GM12801 (cell line): ENCODE data around the gene ADAMTS14.

ENCODE experiments used
- TF ChIP-seq, protein P1 (sequence below): IDR thresholded peaks from one replicate; pipeline ENCODE4 v1.5.1; 2011; ENCODE audit warnings: control low read depth; ENCODE audit not compliant: insufficient read length; ENCODE audit errors: extremely low read depth

Gene ADAMTS14

DNA sequence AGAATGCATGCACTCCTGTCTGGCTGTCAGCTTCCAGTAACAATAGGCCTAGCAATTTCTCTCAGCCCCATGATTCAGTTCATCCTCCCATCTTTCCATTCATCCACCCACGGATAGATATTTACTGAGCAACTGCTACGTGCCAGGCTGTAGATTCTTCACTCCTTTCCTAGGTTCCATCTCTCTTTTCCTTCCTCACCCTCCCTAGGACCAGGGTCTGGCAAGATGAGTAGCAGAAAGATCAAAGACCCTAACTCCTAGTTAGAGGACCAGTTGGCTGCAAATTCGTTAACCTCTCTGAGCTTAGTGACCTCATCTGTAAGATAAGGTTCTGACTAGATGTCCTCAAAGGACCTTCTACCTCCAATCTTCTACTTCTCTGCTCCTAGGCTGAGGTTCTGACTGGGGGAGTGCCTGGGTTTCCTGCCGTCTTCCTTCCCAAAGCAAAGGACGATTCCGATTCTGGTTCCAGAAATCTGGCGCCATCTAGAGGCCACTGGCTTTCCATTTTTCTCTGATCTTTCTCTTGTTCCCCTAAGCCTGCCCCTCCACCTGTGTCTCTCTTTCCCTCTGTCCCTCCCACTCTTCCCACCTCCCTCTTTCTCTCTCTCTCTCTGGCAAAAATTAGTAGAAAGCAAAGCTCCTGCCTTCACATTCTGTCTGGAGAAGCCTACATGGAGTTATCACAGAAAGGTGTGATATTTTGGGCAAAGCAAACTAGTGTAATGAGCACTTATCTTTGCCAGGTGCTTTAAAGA is 86.6 kb downstream of the ADAMTS14 start:
- TF ChIP-seq, protein P1, sequence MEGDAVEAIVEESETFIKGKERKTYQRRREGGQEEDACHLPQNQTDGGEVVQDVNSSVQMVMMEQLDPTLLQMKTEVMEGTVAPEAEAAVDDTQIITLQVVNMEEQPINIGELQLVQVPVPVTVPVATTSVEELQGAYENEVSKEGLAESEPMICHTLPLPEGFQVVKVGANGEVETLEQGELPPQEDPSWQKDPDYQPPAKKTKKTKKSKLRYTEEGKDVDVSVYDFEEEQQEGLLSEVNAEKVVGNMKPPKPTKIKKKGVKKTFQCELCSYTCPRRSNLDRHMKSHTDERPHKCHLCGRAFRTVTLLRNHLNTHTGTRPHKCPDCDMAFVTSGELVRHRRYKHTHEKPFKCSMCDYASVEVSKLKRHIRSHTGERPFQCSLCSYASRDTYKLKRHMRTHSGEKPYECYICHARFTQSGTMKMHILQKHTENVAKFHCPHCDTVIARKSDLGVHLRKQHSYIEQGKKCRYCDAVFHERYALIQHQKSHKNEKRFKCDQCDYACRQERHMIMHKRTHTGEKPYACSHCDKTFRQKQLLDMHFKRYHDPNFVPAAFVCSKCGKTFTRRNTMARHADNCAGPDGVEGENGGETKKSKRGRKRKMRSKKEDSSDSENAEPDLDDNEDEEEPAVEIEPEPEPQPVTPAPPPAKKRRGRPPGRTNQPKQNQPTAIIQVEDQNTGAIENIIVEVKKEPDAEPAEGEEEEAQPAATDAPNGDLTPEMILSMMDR: no peak

DNA sequence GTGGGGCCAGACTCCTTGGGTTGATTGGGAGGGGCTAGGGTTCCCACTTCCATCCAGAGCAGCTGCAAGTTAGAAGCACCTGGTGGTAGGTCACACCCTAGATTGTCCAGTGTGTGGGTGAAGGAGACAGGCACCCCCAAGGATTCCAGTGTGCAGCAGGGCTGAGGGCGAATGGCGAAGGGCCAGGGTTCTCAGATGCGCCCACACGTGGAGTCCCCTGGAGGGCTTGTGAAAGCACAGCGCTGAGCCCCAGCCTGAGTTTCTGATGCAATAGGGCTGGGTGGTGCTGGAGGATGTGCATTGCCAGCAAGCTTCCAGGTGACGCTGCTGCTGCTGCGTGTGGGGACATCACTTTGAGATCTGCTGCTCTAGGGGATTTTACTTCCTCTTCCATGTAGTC is 87.5 kb downstream of the ADAMTS14 start:
- TF ChIP-seq, protein P1: no peak

DNA sequence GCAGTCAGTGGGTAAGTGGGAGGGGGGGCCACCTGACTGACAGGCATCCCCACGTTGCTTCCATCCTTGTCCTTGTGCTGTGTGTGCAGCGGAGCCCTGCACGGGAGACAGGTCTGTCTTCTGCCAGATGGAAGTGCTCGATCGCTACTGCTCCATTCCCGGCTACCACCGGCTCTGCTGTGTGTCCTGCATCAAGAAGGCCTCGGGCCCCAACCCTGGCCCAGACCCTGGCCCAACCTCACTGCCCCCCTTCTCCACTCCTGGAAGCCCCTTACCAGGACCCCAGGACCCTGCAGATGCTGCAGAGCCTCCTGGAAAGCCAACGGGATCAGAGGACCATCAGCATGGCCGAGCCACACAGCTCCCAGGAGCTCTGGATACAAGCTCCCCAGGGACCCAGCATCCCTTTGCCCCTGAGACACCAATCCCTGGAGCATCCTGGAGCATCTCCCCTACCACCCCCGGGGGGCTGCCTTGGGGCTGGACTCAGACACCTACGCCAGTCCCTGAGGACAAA is 88.0 kb downstream of the ADAMTS14 start:
- TF ChIP-seq, protein P1: no peak

DNA sequence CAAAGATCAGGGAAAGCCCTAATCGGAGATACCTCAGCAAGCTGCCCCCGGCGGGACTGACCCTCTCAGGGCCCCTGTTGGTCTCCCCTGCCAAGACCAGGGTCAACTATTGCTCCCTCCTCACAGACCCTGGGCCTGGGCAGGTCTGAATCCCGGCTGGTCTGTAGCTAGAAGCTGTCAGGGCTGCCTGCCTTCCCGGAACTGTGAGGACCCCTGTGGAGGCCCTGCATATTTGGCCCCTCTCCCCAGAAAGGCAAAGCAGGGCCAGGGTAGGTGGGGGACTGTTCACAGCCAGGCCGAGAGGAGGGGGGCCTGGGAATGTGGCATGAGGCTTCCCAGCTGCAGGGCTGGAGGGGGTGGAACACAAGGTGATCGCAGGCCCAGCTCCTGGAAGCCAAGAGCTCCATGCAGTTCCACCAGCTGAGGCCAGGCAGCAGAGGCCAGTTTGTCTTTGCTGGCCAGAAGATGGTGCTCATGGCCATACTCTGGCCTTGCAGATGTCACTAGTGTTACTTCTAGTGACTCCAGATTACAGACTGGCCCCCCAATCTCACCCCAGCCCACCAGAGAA is 88.8 kb downstream of the ADAMTS14 start:
- TF ChIP-seq, protein P1: no peak

DNA sequence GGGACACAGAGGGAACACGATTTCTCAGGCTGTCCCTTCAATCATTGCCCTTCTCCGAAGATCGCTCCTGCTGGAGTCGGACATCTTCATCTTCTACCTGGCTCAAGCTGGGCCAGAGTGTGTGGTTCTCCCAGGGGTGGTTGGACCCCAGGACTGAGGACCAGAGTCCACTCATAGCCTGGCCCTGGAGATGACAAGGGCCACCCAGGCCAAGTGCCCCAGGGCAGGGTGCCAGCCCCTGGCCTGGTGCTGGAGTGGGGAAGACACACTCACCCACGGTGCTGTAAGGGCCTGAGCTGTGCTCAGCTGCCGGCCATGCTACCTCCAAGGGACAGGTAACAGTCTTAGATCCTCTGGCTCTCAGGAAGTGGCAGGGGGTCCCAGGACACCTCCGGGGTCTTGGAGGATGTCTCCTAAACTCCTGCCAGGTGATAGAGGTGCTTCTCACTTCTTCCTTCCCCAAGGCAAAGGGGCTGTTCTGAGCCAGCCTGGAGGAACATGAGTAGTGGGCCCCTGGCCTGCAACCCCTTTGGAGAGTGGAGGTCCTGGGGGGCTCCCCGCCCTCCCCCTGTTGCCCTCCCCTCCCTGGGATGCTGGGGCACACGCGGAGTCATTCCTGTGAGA is 89.5 kb downstream of the ADAMTS14 start:
- TF ChIP-seq, protein P1: no peak

DNA sequence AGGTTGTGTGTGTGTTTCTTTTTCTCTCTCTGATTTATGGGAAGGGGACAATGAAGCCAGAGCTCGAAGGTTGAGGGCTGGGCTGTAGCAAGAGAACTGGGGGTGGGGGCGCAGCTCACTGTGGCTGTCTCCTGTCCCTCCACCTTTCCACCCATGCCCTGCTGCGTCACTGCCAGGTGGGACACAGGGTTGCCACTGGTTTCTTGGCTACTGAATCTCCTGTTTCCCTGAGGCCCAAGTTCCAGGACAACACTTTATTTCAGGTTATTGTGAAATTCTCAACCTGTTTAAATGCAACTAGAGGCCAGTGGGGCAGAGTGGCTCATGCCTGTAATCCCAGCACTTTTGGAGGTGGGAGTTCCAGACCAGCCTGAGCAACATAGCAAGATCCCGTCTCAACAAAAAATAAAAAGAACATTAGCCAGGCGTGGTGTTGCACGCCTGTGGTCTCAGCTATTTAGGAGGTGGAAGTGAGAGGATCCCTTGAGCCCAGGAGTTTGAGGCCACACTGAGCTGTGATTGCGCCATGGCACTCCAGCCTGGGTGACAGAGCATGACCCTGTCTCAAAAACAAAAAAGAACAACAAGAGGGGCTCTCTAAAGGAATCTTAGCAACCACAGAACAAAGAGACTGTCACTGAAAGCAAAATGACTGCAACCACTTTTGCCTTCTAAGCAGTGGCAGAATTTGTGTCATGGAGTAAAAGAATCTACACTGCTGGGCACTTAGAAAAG is 90.3 kb downstream of the ADAMTS14 start:
- TF ChIP-seq, protein P1: no peak

DNA sequence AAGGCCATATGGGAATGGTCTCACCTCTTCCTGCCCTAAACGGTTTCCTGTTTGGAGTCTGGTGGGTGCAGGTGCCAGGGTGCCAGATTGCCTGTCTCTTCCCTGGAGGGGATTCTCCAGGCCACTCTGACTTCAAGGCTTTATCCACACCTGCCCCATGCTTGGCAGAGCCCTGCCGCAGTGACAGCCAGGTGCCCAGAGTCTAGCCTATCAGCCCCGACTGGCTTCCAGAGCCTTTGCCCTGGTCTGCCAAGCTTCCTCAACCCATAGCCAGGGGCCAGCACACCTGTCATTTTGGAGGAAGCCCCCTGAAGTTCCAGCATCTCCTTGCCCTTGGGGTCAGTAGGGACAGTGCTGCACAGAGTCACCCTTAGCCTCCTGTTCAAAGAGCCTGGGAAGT is 91.3 kb downstream of the ADAMTS14 start:
- TF ChIP-seq, protein P1: no peak
